ENCODE measurements around the gene CENPF.

Gene CENPF

GRCh38 chr1:214708321-214708955, 105.4 kb downstream of the CENPF start:
- Mint-ChIP-seq H3K9me3 (peaks cover 29% of the 10 kb centered on the region), H3K4me1 (no peaks in the 10 kb centered on the region), H3K27me3 (ENCODE audit: low read depth) (no peaks in the 10 kb centered on the region), H3K36me3 (ENCODE audit: low read depth) (peaks cover 3% of the 10 kb centered on the region), H3K27ac (no peak overlapping the region), H3K4me3 (no peak overlapping the region)
- TF ChIP-seq CTCF (IDR thresholded peaks at IDR 0.05; ENCODE audit: unreplicated experiment in 3 of 3), result no peak

GRCh38 chr1:214709241-214709640, 106.2 kb downstream of the CENPF start:
- Mint-ChIP-seq H3K4me3 (no peak overlapping the region), H3K27me3 (ENCODE audit: low read depth) (no peaks in the 10 kb centered on the region), H3K9me3 (peaks cover 23% of the 10 kb centered on the region), H3K4me1 (no peaks in the 10 kb centered on the region), H3K27ac (no peak overlapping the region), H3K36me3 (ENCODE audit: low read depth) (peaks cover 1% of the 10 kb centered on the region)
- TF ChIP-seq CTCF (IDR thresholded peaks at IDR 0.05; ENCODE audit: unreplicated experiment in 3 of 3), result no peak

- H3K9me3 Mint-ChIP-seq, result no peaks in the 10 kb centered on the region
These were observed 109.7 kb downstream of the CENPF start for GRCh38 chr1:214712737-214713136.

More at GRCh38 chr1:214712737-214713136, 109.7 kb downstream of the CENPF start:
- Mint-ChIP-seq H3K27ac (no peak overlapping the region), H3K4me1 (peaks cover 10% of the 10 kb centered on the region), H3K36me3 (ENCODE audit: low read depth) (no peaks in the 10 kb centered on the region), H3K4me3 (no peak overlapping the region), H3K27me3 (ENCODE audit: low read depth) (no peaks in the 10 kb centered on the region)
- no peak for TF ChIP-seq CTCF (IDR thresholded peaks at IDR 0.05; ENCODE audit: unreplicated experiment in 3 of 3)

All from nephron (organoid).